G401 (cell line): ENCODE results near the gene JAG2. TPM values are rescaled to one million over a fixed set of nuclear protein-coding genes. Genes with fewer than 3 reads are reported as not detected.

ENCODE experiments used
- DNase-seq: peaks from one replicate; pipeline ENCODE4 v3.0.0-alpha.2; 2015; ENCODE audit warnings: low spot score
- in situ Hi-C: cut with HindIII; loops from 2 replicates; pipeline ENCODE4 v1.10.0; 2016; ENCODE audit warnings: low sequenced_read_pairs, mixed read lengths
- total RNA-seq: library from RNA; depleted of rRNA; stranded (reverse); fragments of >200 nt; shearing (Covaris generic); gene quantifications from 2 replicates; pipeline ENCODE4 v1.2.3, GENCODE V29; 2014

Gene JAG2
- total RNA-seq, 1 experiment from 2014 or later, result 8.6 TPM

GRCh38 chr14:105187935-105188524 is 19.5 kb upstream of the JAG2 start:
- no peak for DNase-seq
- in situ Hi-C loops, result no loop called here

- in situ Hi-C loops, result no loop called here
- DNase-seq, result no peak
Observed at GRCh38 chr14:105187116-105187515, 18.5 kb upstream of the JAG2 start.

GRCh38 chr14:105185973-105186372 is 17.4 kb upstream of the JAG2 start:
- in situ Hi-C loops, result no loop called here
- DNase-seq, result no peak

- in situ Hi-C loops, result no loop called here
- DNase-seq, result no peak
Observed at GRCh38 chr14:105185001-105185400, 16.4 kb upstream of the JAG2 start.

GRCh38 chr14:105184461-105184860 is 15.9 kb upstream of the JAG2 start:
- in situ Hi-C loops, result no loop called here
- DNase-seq, result no peak

- DNase-seq, result no peak
- in situ Hi-C loops, result no loop called here
Observed at GRCh38 chr14:105182296-105183020, 13.9 kb upstream of the JAG2 start.

GRCh38 chr14:105181549-105182295 is 13.1 kb upstream of the JAG2 start:
- no peak for DNase-seq
- in situ Hi-C loops, result no loop called here

- in situ Hi-C loops, result no loop called here
Observed at GRCh38 chr14:105180592-105181548, 12.3 kb upstream of the JAG2 start, which contains the start of gene NUDT14. TSS of gene NUDT14 (minus strand) at chr14:105181312. CDS start at chr14:105181209, 103 bp downstream.

GRCh38 chr14:105179191-105179590 is 10.6 kb upstream of the JAG2 start:
- DNase-seq, result no peak

More at GRCh38 chr14:105180592-105181548, 12.3 kb upstream of the JAG2 start, which contains the start of gene NUDT14:
- no peak for DNase-seq

GRCh38 chr14:105178868-105179140 is 10.2 kb upstream of the JAG2 start:
- DNase-seq, result no peak
- in situ Hi-C loops, result no loop called here

More at GRCh38 chr14:105179191-105179590, 10.6 kb upstream of the JAG2 start:
- in situ Hi-C loops, result no loop called here

- in situ Hi-C loops, result no loop called here
- DNase-seq, result no peak
Observed at GRCh38 chr14:105178069-105178867, 9.7 kb upstream of the JAG2 start.

GRCh38 chr14:105177082-105177481 is 8.5 kb upstream of the JAG2 start:
- in situ Hi-C loops, result no loop called here
- DNase-seq, result no peak

- in situ Hi-C loops, result no loop called here
- DNase-seq, result no peak
Observed at GRCh38 chr14:105176513-105176912, 7.9 kb upstream of the JAG2 start.

- in situ Hi-C loops, result no loop called here
- DNase-seq, result no peak
Observed at GRCh38 chr14:105173901-105174894, 5.6 kb upstream of the JAG2 start.

GRCh38 chr14:105173145-105173544 is 4.6 kb upstream of the JAG2 start:
- in situ Hi-C loops, result no loop called here
- DNase-seq, result no peak

- in situ Hi-C loops, result no loop called here
- no peak for DNase-seq
Observed at GRCh38 chr14:105172476-105172875, 3.9 kb upstream of the JAG2 start.

- in situ Hi-C loops, result no loop called here
Observed at GRCh38 chr14:105171004-105171673, 2.6 kb upstream of the JAG2 start.

More at GRCh38 chr14:105171004-105171673, 2.6 kb upstream of the JAG2 start:
- DNase-seq, result no peak
